ENCODE data around the gene ZFP82. TPM values are rescaled to one million over a fixed set of nuclear protein-coding genes. Genes with fewer than 3 reads are reported as not detected.

ZFP82 gene
- total and polyA plus RNA-seq, 2 of the 4 experiments (the other 2 are of a cell fraction): 1.6 to 3.9 TPM

DNA sequence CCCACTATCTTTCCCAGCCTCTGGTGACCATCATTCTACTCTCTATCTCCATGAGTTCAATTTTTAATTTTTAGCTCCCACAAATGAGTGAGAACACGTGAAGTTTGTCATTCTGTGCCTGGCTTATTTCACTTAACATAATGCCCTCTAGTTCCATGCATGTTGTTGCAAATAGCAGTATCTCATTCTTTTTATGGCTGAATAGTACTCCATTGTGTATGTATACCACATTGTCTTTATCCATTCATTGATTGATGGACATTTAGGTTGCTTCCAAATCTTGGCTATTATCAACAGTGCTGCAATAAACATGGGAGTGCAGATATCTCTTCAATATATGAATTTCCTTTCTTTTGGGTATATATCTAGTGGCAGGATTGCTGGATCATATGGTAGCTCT is 22.9 kb upstream of the ZFP82 start:
- no peak for DNase-seq
- Histone ChIP-seq H3K79me1 (ENCODE audit: low read depth in 1 of 2, low read length in 2 of 2) (no peaks in the 10 kb centered on the region), H3K9me1 (ENCODE audit: insufficient read depth, low read length) (no peaks in the 10 kb centered on the region), H2AK9ac (replicated peaks; ENCODE audit: low read depth, low read length, poor library complexity) (no peak overlapping the region), H3K14ac (replicated peaks; ENCODE audit: low read depth, low read length) (no peak overlapping the region), H3K4me3 (ENCODE audit: insufficient read depth, low read depth, low read length) (no peak overlapping the region), H2BK20ac (ENCODE audit: low read depth, low read length) (no peak overlapping the region), H4K5ac (ENCODE audit: low read depth, low read length) (no peak overlapping the region), H4K91ac (ENCODE audit: insufficient read depth, low read depth, low read length) (no peak overlapping the region), H3K23ac (ENCODE audit: low read depth, low read length) (no peak overlapping the region), H3K36me3 (ENCODE audit: control insufficient read depth, insufficient read depth, low read length) (no peaks in the 10 kb centered on the region), H2AFZ (replicated peaks; ENCODE audit: low read length, poor library complexity) (no peak overlapping the region), H3K27me3 (ENCODE audit: control insufficient read depth, insufficient read depth, low read length) (no peaks in the 10 kb centered on the region), H2BK5ac (ENCODE audit: low read depth, low read length, poor library complexity, severe bottlenecking) (no peak overlapping the region), H3K9me3 (ENCODE audit: control insufficient read depth, insufficient read depth, low read length) (peaks cover 14% of the 10 kb centered on the region), H2BK15ac (ENCODE audit: low read depth, low read length) (no peak overlapping the region), H4K8ac (ENCODE audit: low read depth in 2 of 2, low read length in 2 of 2) (no peak overlapping the region), H3K4me2 (ENCODE audit: low read depth, low read length) (no peak overlapping the region), H3K18ac (ENCODE audit: low read depth, low read length) (no peak overlapping the region), H3K9ac (ENCODE audit: low read depth, low read length) (no peak overlapping the region), H2AK5ac (ENCODE audit: low read depth, low read length) (no peak overlapping the region), H3K27ac (ENCODE audit: insufficient read depth, low read length) (no peak overlapping the region), H3K4me1 (ENCODE audit: control insufficient read depth, insufficient read depth, low read length) (no peaks in the 10 kb centered on the region), H2BK120ac (ENCODE audit: low read depth, low read length) (no peak overlapping the region), H4K20me1 (ENCODE audit: insufficient read depth, low read length) (no peaks in the 10 kb centered on the region), H3K56ac (ENCODE audit: extremely low read depth, insufficient read depth, low read length) (no peak overlapping the region), H3K4ac (ENCODE audit: low read depth, low read length) (no peak overlapping the region)
- BruUV-seq (replicated peaks): no TSS peak
- no peak for ATAC-seq (ENCODE audit: low read depth)
- in situ Hi-C loops (cut with MboI; ENCODE audit: low sequenced_read_pairs) (no loop called here), dilution Hi-C loops (cut with HindIII; ENCODE audit: low sequenced_read_pairs, unreplicated experiment) (no loop called here), intact Hi-C loops (cut with micrococcal nuclease) (no loop called here)
- POLR2A ChIA-PET (ENCODE audit: unreplicated experiment): no interaction called here
- CTCF ChIA-PET: no interaction called here
- TF ChIP-seq MAFK (IDR thresholded peaks at IDR 0.05; ENCODE audit: low read depth, low read length) (no peak), BHLHE40 (IDR thresholded peaks at IDR 0.05; ENCODE audit: low read depth, low read length) (no peak), MXI1 (IDR thresholded peaks at IDR 0.05; ENCODE audit: borderline replicate concordance, low read depth, low read length) (no peak), NFE2L2 (IDR thresholded peaks at IDR 0.05; ENCODE audit: low read depth, low read length) (no peak), RAD21 (IDR thresholded peaks at IDR 0.05; ENCODE audit: low read length) (no peak), SMC3 (IDR thresholded peaks at IDR 0.05; ENCODE audit: low read depth, low read length) (no peak)
- WGBS, 2 experiments (ENCODE audit: extremely low coverage in 2 of 2, insufficient read length in 1 of 2): no CpG with 5 or more reads among the region's 1 CpG

Data from IMR-90 (cell line).